ELF-1 (cell line): Measurements from ENCODE around the gene WRAP53.
A peak's percentile ranks its signal among the peaks of the same experiment; 100 is the strongest.

Source experiments
- DNase-seq: peaks from one replicate; pipeline ENCODE4 v3.0.0-alpha.2; 2016; ENCODE audit warnings: low read depth, low spot score

Gene WRAP53

GRCh38 chr17:7744416-7744815 is 56.1 kb downstream of the WRAP53 start:
- no peak for DNase-seq

GRCh38 chr17:7745748-7746470 is 57.6 kb downstream of the WRAP53 start:
- peak; percentile 63 for DNase-seq

- no peak for DNase-seq
These were observed 59.4 kb downstream of the WRAP53 start for GRCh38 chr17:7747635-7748071.

- peak; percentile 33 for DNase-seq
These were observed 59.9 kb downstream of the WRAP53 start for GRCh38 chr17:7748076-7748775.

- DNase-seq: no peak
These were observed 62.1 kb downstream of the WRAP53 start for GRCh38 chr17:7750321-7750821.
